ENCODE results near the gene IRAG1. TPM values are rescaled to one million over a fixed set of nuclear protein-coding genes. Genes with fewer than 3 reads are reported as not detected.

Gene IRAG1
- total RNA-seq, 6 experiments from 2014 or later, result 1.2 to 2.3 (median 1.4) TPM

- no peaks in the 10 kb centered on the region for H3K27me3 ChIP-seq
- no peak overlapping the region for H3K4me3 ChIP-seq
- no peaks in the 10 kb centered on the region for H3K9me3 ChIP-seq
- DNase-seq, result no peak
- no peaks in the 10 kb centered on the region for H3K4me1 ChIP-seq
- intact Hi-C loops (cut with DNase I), result no loop called here
- no peak overlapping the region for H3K27ac ChIP-seq
- WGBS (ENCODE audit: insufficient coverage, low coverage, low lambda C conversion rate, missing lambda C conversion rate), result 67% methylated on average over 1 of the region's 1 CpG
- TF ChIP-seq POLR2A (IDR thresholded peaks at IDR 0.05) (no peak), CTCF (IDR thresholded peaks at IDR 0.05) (no peak)
- ATAC-seq, result no peak
- H3K36me3 ChIP-seq, result no peaks in the 10 kb centered on the region
These were observed 29.1 kb downstream of the IRAG1 start for GRCh38 chr11:10664496-10664895.

- DNase-seq, result no peak
- TF ChIP-seq POLR2A (IDR thresholded peaks at IDR 0.05) (no peak), CTCF (IDR thresholded peaks at IDR 0.05) (no peak)
- no peak overlapping the region for H3K27ac ChIP-seq
- H3K36me3 ChIP-seq, result no peaks in the 10 kb centered on the region
- no peaks in the 10 kb centered on the region for H3K27me3 ChIP-seq
- no peaks in the 10 kb centered on the region for H3K9me3 ChIP-seq
- 53% methylated on average over 5 of the region's 6 CpGs for WGBS (ENCODE audit: insufficient coverage, low coverage, low lambda C conversion rate, missing lambda C conversion rate)
- H3K4me1 ChIP-seq, result no peaks in the 10 kb centered on the region
- intact Hi-C loops (cut with DNase I), result no loop called here
- ATAC-seq, result no peak
- no peak overlapping the region for H3K4me3 ChIP-seq
These were observed 29.6 kb downstream of the IRAG1 start for GRCh38 chr11:10663990-10664389.

- intact Hi-C loops (cut with DNase I), result no loop called here
- Histone ChIP-seq H3K36me3 (no peaks in the 10 kb centered on the region), H3K9me3 (no peaks in the 10 kb centered on the region), H3K4me1 (no peaks in the 10 kb centered on the region), H3K4me3 (no peak overlapping the region), H3K27ac (no peak overlapping the region), H3K27me3 (no peaks in the 10 kb centered on the region)
- ATAC-seq, result no peak
- TF ChIP-seq CTCF (IDR thresholded peaks at IDR 0.05) (no peak), POLR2A (IDR thresholded peaks at IDR 0.05) (no peak)
- DNase-seq, result no peak
These were observed 30.2 kb downstream of the IRAG1 start for GRCh38 chr11:10663365-10663764.

- TF ChIP-seq POLR2A (IDR thresholded peaks at IDR 0.05) (no peak), CTCF (IDR thresholded peaks at IDR 0.05) (no peak)
- no peak overlapping the region for H3K27ac ChIP-seq
- no peaks in the 10 kb centered on the region for H3K36me3 ChIP-seq
- no peaks in the 10 kb centered on the region for H3K9me3 ChIP-seq
- 74% methylated on average over 2 of the region's 2 CpGs for WGBS (ENCODE audit: insufficient coverage, low coverage, low lambda C conversion rate, missing lambda C conversion rate)
- H3K4me1 ChIP-seq, result no peaks in the 10 kb centered on the region
- intact Hi-C loops (cut with DNase I), result no loop called here
- no peak for DNase-seq
- no peak overlapping the region for H3K4me3 ChIP-seq
- no peak for ATAC-seq
- no peaks in the 10 kb centered on the region for H3K27me3 ChIP-seq
These were observed 33.2 kb downstream of the IRAG1 start for GRCh38 chr11:10660323-10660722.

Data from right lobe of liver (tissue), 6 donors.